ENCODE measurements around the gene CAMKMT.

CAMKMT gene

GRCh38 chr2:44799754-44800153 is 438.0 kb downstream of the CAMKMT start:
- Histone ChIP-seq H3K4me1 (ENCODE audit: insufficient read depth, low read length, severe bottlenecking) (no peaks in the 10 kb centered on the region), H3K36me3 (ENCODE audit: insufficient read depth, low read length) (no peaks in the 10 kb centered on the region), H3K79me2 (ENCODE audit: insufficient read depth, low read length) (no peaks in the 10 kb centered on the region), H4K20me1 (ENCODE audit: insufficient read depth, low read length) (no peaks in the 10 kb centered on the region), H3K9me2 (ENCODE audit: low read depth, low read length) (no peaks in the 10 kb centered on the region), H3K4me2 (ENCODE audit: low read length) (no peak overlapping the region), H3K4me3 (ENCODE audit: low read depth, low read length, poor library complexity, severe bottlenecking) (no peak overlapping the region), H3K9ac (ENCODE audit: low read length) (no peak overlapping the region), H3K27ac (ENCODE audit: low read depth, low read length, poor library complexity, severe bottlenecking) (no peak overlapping the region), H3K27me3 (ENCODE audit: insufficient read depth, low read length) (no peaks in the 10 kb centered on the region), H3K9me3 (ENCODE audit: low read length) (no peaks in the 10 kb centered on the region), H3F3A (ENCODE audit: insufficient read depth, low read length) (no peaks in the 10 kb centered on the region), H2AFZ (ENCODE audit: low read length) (no peak overlapping the region)
- TF ChIP-seq CTCF (IDR thresholded peaks at IDR 0.05; ENCODE audit: low read length), result no peak
- no peak for TF ChIP-seq EZH2 (IDR thresholded peaks at IDR 0.05; ENCODE audit: borderline replicate concordance, low read length)

- H3K9me2 ChIP-seq (ENCODE audit: low read depth, low read length), result no peaks in the 10 kb centered on the region
- H3K9me3 ChIP-seq (ENCODE audit: low read length), result no peaks in the 10 kb centered on the region
- H4K20me1 ChIP-seq (ENCODE audit: insufficient read depth, low read length), result no peaks in the 10 kb centered on the region
- H3K4me3 ChIP-seq (ENCODE audit: low read depth, low read length, poor library complexity, severe bottlenecking), result no peak overlapping the region
- no peak overlapping the region for H3K4me2 ChIP-seq (ENCODE audit: low read length)
- H3F3A ChIP-seq (ENCODE audit: insufficient read depth, low read length), result no peaks in the 10 kb centered on the region
- H3K9ac ChIP-seq (ENCODE audit: low read length), result no peak overlapping the region
- H3K79me2 ChIP-seq (ENCODE audit: insufficient read depth, low read length), result no peaks in the 10 kb centered on the region
- H3K27me3 ChIP-seq (ENCODE audit: insufficient read depth, low read length), result no peaks in the 10 kb centered on the region
- TF ChIP-seq EZH2 (IDR thresholded peaks at IDR 0.05; ENCODE audit: borderline replicate concordance, low read length) (no peak), CTCF (IDR thresholded peaks at IDR 0.05; ENCODE audit: low read length) (no peak)
- no peak overlapping the region for H2AFZ ChIP-seq (ENCODE audit: low read length)
- no peaks in the 10 kb centered on the region for H3K36me3 ChIP-seq (ENCODE audit: insufficient read depth, low read length)
- H3K4me1 ChIP-seq (ENCODE audit: insufficient read depth, low read length, severe bottlenecking), result no peaks in the 10 kb centered on the region
- no peak overlapping the region for H3K27ac ChIP-seq (ENCODE audit: low read depth, low read length, poor library complexity, severe bottlenecking)
Observed at GRCh38 chr2:44801289-44801840, 439.6 kb downstream of the CAMKMT start.

- Histone ChIP-seq H3K36me3 (ENCODE audit: insufficient read depth, low read length) (no peaks in the 10 kb centered on the region), H3K4me3 (ENCODE audit: low read depth, low read length, poor library complexity, severe bottlenecking) (no peak overlapping the region), H3K27ac (ENCODE audit: low read depth, low read length, poor library complexity, severe bottlenecking) (no peak overlapping the region), H3K4me2 (ENCODE audit: low read length) (no peak overlapping the region), H2AFZ (ENCODE audit: low read length) (no peak overlapping the region), H3K9ac (ENCODE audit: low read length) (no peak overlapping the region), H3K27me3 (ENCODE audit: insufficient read depth, low read length) (no peaks in the 10 kb centered on the region), H3K79me2 (ENCODE audit: insufficient read depth, low read length) (no peaks in the 10 kb centered on the region), H3K9me2 (ENCODE audit: low read depth, low read length) (no peaks in the 10 kb centered on the region), H4K20me1 (ENCODE audit: insufficient read depth, low read length) (no peaks in the 10 kb centered on the region), H3K9me3 (ENCODE audit: low read length) (no peaks in the 10 kb centered on the region), H3K4me1 (ENCODE audit: insufficient read depth, low read length, severe bottlenecking) (no peaks in the 10 kb centered on the region), H3F3A (ENCODE audit: insufficient read depth, low read length) (no peaks in the 10 kb centered on the region)
- TF ChIP-seq CTCF (IDR thresholded peaks at IDR 0.05; ENCODE audit: low read length) (no peak), EZH2 (IDR thresholded peaks at IDR 0.05; ENCODE audit: borderline replicate concordance, low read length) (no peak)
Observed at GRCh38 chr2:44801841-44802776, 440.4 kb downstream of the CAMKMT start.
